AG04450 (cell line): ENCODE measurements around the gene GPR176. TPM values are rescaled to one million over a fixed set of nuclear protein-coding genes. Genes with fewer than 3 reads are reported as not detected.

Experiments used
- CTCF ChIA-PET: fragments of 300-600, 350-600 bp; formaldehyde crosslinking; extraction: SDS; loops from one replicate; lab custom pipeline; 2022; ENCODE audit warnings: antibody characterized with exemption, inconsistent platforms; lab: Charles Lee
- POLR2A ChIA-PET: fragments of 350-600 bp; formaldehyde crosslinking; extraction: SDS; loops from one replicate; lab custom pipeline; 2021; ENCODE audit warnings: antibody characterized with exemption, inconsistent platforms; lab: Yijun Ruan, JAX
- DNase-seq: peaks from one replicate; pipeline ENCODE4 v3.0.0-alpha.2; 2011; ENCODE audit warnings: low read depth, low spot score
- H3K27ac ChIP-seq: one replicate; pipeline ENCODE4 v1.5.1; 2012; ENCODE audit warnings: low read depth, low read length, control low read depth
- H3K27me3 ChIP-seq: one replicate; pipeline ENCODE4 v1.6.0; 2012; ENCODE audit warnings: low read length; ENCODE audit not compliant: control insufficient read depth, insufficient read depth
- H3K4me3 ChIP-seq: 2 replicates; pipeline ENCODE4 v1.5.1; 2011; ENCODE audit warnings: mild to moderate bottlenecking, low read depth, low read length, control low read depth
- H3K9me3 ChIP-seq: 2 replicates; pipeline ENCODE4 v1.5.1; 2012; ENCODE audit warnings: low read length; ENCODE audit not compliant: control insufficient read depth, insufficient read depth
- CTCF ChIP-seq: IDR thresholded peaks from 2 replicates; pipeline ENCODE4 v1.5.1; 2011; ENCODE audit warnings: low read depth, low read length, control low read depth, inconsistent platforms
- polyA plus RNA-seq: library from polyadenylated mRNA; depleted of rRNA; stranded (reverse); fragments of >200 nt; gene quantifications from 2 replicates; pipeline ENCODE4 v1.2.3, GENCODE V29; 2011

GPR176 gene
- polyA plus RNA-seq, 1 experiment: 83.9 TPM

GRCh38 chr15:39937696-39938095, 17.6 kb upstream of the GPR176 start:
- TF ChIP-seq CTCF: no peak

DNA sequence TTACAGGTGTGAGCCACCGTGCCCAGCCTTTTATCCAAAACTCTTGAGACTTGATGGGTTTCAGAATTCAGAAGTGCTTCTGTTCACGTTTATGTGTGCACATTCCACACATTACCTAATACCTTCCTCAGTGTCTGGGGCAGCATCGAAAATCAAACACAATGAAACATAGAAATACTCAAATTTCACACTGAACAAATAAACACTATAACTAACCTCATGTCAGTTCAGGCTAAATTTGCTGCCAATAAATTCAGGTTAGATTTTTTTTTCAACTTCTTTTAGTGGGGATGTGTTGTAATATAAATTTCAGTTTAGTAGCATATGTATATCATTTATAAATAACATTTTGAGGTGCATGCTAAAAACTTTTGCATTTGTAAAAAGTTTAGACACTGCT, 16.6 kb upstream of the GPR176 start:
- Histone ChIP-seq H3K27me3 (no peaks in the 10 kb centered on the region), H3K27ac (no peak overlapping the region), H3K4me3 (no peak overlapping the region), H3K9me3 (no peaks in the 10 kb centered on the region)
- ChIA-PET POLR2A (interaction anchor here (0.6 kb wide), 1 partner anchor 148 kb away, joined by 4 read pairs; no protein-coding TSS in a partner anchor), CTCF (interaction anchor here (1.1 kb wide), 1 partner anchor 15 kb away, joined by 3 read pairs; no protein-coding TSS in a partner anchor)
- no peak for TF ChIP-seq CTCF
- no peak for DNase-seq

More at GRCh38 chr15:39937696-39938095, 17.6 kb upstream of the GPR176 start:
- DNase-seq: no peak
- no peak overlapping the region for H3K4me3 ChIP-seq
- no peaks in the 10 kb centered on the region for H3K27me3 ChIP-seq
- no peaks in the 10 kb centered on the region for H3K9me3 ChIP-seq
- ChIA-PET CTCF (interaction anchor here (0.5 kb wide), 1 partner anchor 457 kb away, joined by 6 read pairs; no protein-coding TSS in a partner anchor), POLR2A (interaction anchor here (1.8 kb wide), 1 partner anchor 17 kb away, joined by 6 read pairs; the partner anchor contains the start of gene GPR176)
- no peak overlapping the region for H3K27ac ChIP-seq

GRCh38 chr15:39936187-39936586, 16.1 kb upstream of the GPR176 start:
- no peak for DNase-seq
- Histone ChIP-seq H3K27me3 (no peaks in the 10 kb centered on the region), H3K9me3 (no peaks in the 10 kb centered on the region), H3K4me3 (no peak overlapping the region; the same call in 1 of the 2 replicates), H3K27ac (no peak overlapping the region)
- CTCF ChIA-PET: interaction anchor here (0.6 to 1.1 kb wide), 3 partner anchors 15 to 35 kb away, joined by 3 read pairs; no protein-coding TSS in a partner anchor
- POLR2A ChIA-PET: interaction anchor here (0.6 to 0.9 kb wide), 2 partner anchors 16 to 147 kb away, joined by 4 read pairs; partner anchors contain the start of gene GPR176
- TF ChIP-seq CTCF: no peak

GRCh38 chr15:39935241-39935640, 15.2 kb upstream of the GPR176 start:
- H3K27ac ChIP-seq: no peak overlapping the region
- ChIA-PET POLR2A (interaction anchor here (0.6 to 2.2 kb wide), 5 partner anchors 7 to 256 kb away, joined by 4 to 26 read pairs (median 9); partner anchors contain the start of genes FSIP1 and GPR176), CTCF (interaction anchor here (0.6 to 1.1 kb wide), 3 partner anchors 14 to 148 kb away, joined by 3 to 5 read pairs (median 3); no protein-coding TSS in a partner anchor)
- no peak for DNase-seq
- TF ChIP-seq CTCF: no peak
- H3K4me3 ChIP-seq: peak overlapping the region; percentile 65; the same call in 1 of the 2 replicates
- no peaks in the 10 kb centered on the region for H3K9me3 ChIP-seq
- no peaks in the 10 kb centered on the region for H3K27me3 ChIP-seq
